Liver (tissue), 9 donors: Measurements from ENCODE around the gene TTLL7. TPM values are rescaled to one million over a fixed set of nuclear protein-coding genes. Genes with fewer than 3 reads are reported as not detected.

Experiments used
- DNase-seq: peaks from one replicate; pipeline ENCODE4 v3.0.0-alpha.2; 2017; ENCODE audit warnings: low spot score
- H3K27ac ChIP-seq, 2 donors: one replicate each; pipeline ENCODE4 v1.7.0; 2013; ENCODE audit warnings: inconsistent platforms in 2 of 2, low read length in 2 of 2, control low read depth in 1 of 2, low read depth in 1 of 2, mild to moderate bottlenecking in 1 of 2
- H3K27me3 ChIP-seq, 4 donors: one replicate each; pipeline versions ENCODE4 v1.6.1 to v1.7.0; 2013; ENCODE audit warnings: low read length in 3 of 4, inconsistent platforms in 1 of 4, mild to moderate bottlenecking in 1 of 4, moderate library complexity in 1 of 4; ENCODE audit not compliant: control insufficient read depth in 4 of 4, insufficient read depth in 4 of 4
- H3K36me3 ChIP-seq, 4 donors: one replicate each; pipeline versions ENCODE4 v1.6.1 to v1.7.0; 2013; ENCODE audit warnings: low read length in 3 of 4, mild to moderate bottlenecking in 3 of 4, low read depth in 1 of 4, moderate library complexity in 1 of 4; ENCODE audit not compliant: control insufficient read depth in 4 of 4, insufficient read depth in 3 of 4
- H3K4me1 ChIP-seq, 4 donors: one replicate each; pipeline versions ENCODE4 v1.6.1 to v1.7.0; 2013; ENCODE audit warnings: low read length in 3 of 4, mild to moderate bottlenecking in 3 of 4, moderate library complexity in 1 of 4; ENCODE audit not compliant: control insufficient read depth in 4 of 4, insufficient read depth in 4 of 4
- H3K4me3 ChIP-seq, 3 donors: one replicate each; pipeline versions ENCODE4 v1.6.1 to v1.7.0; 2013; ENCODE audit warnings: low read length in 3 of 3, control low read depth in 1 of 3, low read depth in 1 of 3, mild to moderate bottlenecking in 1 of 3
- H3K9ac ChIP-seq, 2 donors: one replicate each; pipeline ENCODE4 v1.7.0; 2013; ENCODE audit warnings: low read length in 2 of 2, mild to moderate bottlenecking in 2 of 2, moderate library complexity in 2 of 2, control low read depth in 1 of 2, low read depth in 1 of 2
- H3K9me3 ChIP-seq, 4 donors: one replicate each; pipeline versions ENCODE4 v1.6.1 to v1.7.0; 2013; ENCODE audit warnings: low read length in 3 of 4; ENCODE audit not compliant: control insufficient read depth in 4 of 4
- EGR1 ChIP-seq, 2 donors: IDR thresholded peaks; 2 replicates each; pipeline ENCODE4 v1.6.1; 2016 to 2018; ENCODE audit warnings: antibody characterized with exemption in 2 of 2, low read depth in 2 of 2
- FOXA1 ChIP-seq: IDR thresholded peaks from 2 replicates; pipeline ENCODE4 v1.6.1; 2016; ENCODE audit warnings: antibody characterized with exemption
- FOXA2 ChIP-seq: IDR thresholded peaks from 2 replicates; pipeline ENCODE4 v1.6.1; 2016; ENCODE audit warnings: antibody characterized with exemption
- GABPA ChIP-seq, 2 donors: IDR thresholded peaks in 1 of 2; conservative IDR thresholded peaks in 1 of 2; 2 replicates each; pipeline ENCODE4 v1.6.1; 2016; ENCODE audit warnings: antibody characterized with exemption in 2 of 2, mild to moderate bottlenecking in 1 of 2, moderate library complexity in 1 of 2
- HNF4A ChIP-seq, 2 donors: conservative IDR thresholded peaks; 2 replicates each; pipeline ENCODE4 v1.6.1; 2016; ENCODE audit warnings: antibody characterized with exemption in 2 of 2, mild to moderate bottlenecking in 2 of 2
- HNF4G ChIP-seq: IDR thresholded peaks from 2 replicates; pipeline ENCODE4 v1.6.1; 2016; ENCODE audit warnings: antibody characterized with exemption
- JUND ChIP-seq, 2 donors: IDR thresholded peaks; 2 replicates each; pipeline ENCODE4 v1.6.1; 2016; ENCODE audit warnings: antibody characterized with exemption in 2 of 2
- NR2F2 ChIP-seq: IDR thresholded peaks from 2 replicates; pipeline ENCODE4 v1.6.1; 2016; ENCODE audit warnings: antibody characterized with exemption
- RAD21 ChIP-seq, 2 donors: IDR thresholded peaks; 2 replicates each; pipeline ENCODE4 v1.6.1; 2016; ENCODE audit warnings: antibody characterized with exemption in 2 of 2, mild to moderate bottlenecking in 2 of 2
- RXRA ChIP-seq, 2 donors: IDR thresholded peaks; 2 replicates each; pipeline ENCODE4 v1.6.1; 2017 to 2018; ENCODE audit warnings: antibody characterized with exemption in 2 of 2, mild to moderate bottlenecking in 1 of 2
- SP1 ChIP-seq: IDR thresholded peaks from 2 replicates; pipeline ENCODE4 v1.6.1; 2018; ENCODE audit warnings: antibody characterized with exemption, mild to moderate bottlenecking
- TAF1 ChIP-seq: conservative IDR thresholded peaks from 2 replicates; pipeline ENCODE4 v1.6.1; 2016; ENCODE audit warnings: antibody characterized with exemption, mild to moderate bottlenecking
- YY1 ChIP-seq: IDR thresholded peaks from 2 replicates; pipeline ENCODE4 v1.6.1; 2016; ENCODE audit warnings: antibody characterized with exemption, mild to moderate bottlenecking
- polyA plus RNA-seq, 2 donors: library from polyadenylated mRNA; stranded (reverse) in 1 of 2; unstranded in 1 of 2; fragments of 200-250 nt in 1 of 2; fragments of >200 nt in 1 of 2; fragmentation: Nextera tagmentation in 1 of 2; extraction: Ambion mirVana in 1 of 2; gene quantifications; one replicate each; pipeline versions ENCODE4 v1.2.1 to v1.2.3, GENCODE V29; 2013 to 2015
- total RNA-seq, 2 donors: library from RNA; depleted of rRNA; stranded (reverse); fragments of >200 nt; gene quantifications; one replicate each; pipeline ENCODE4 v1.2.3, GENCODE V29; 2014
- TF ChIP-seq, protein P1 (sequence below): IDR thresholded peaks from 2 replicates; pipeline ENCODE4 v1.6.1; 2016; ENCODE audit warnings: antibody characterized with exemption
- TF ChIP-seq, protein P2 (sequence below): fragments of 150-350 bp; IDR thresholded peaks from 2 replicates; pipeline ENCODE4 v1.5.1; 2017; ENCODE audit warnings: improper control_type of control experiment, low read depth, low read length; ENCODE audit not compliant: missing input control
- TF ChIP-seq, protein P3 (sequence below): IDR thresholded peaks from 2 replicates; pipeline ENCODE4 v1.6.1; 2016; ENCODE audit warnings: antibody characterized with exemption, mild to moderate bottlenecking
- TF ChIP-seq, protein P4 (sequence below): IDR thresholded peaks from 2 replicates; pipeline ENCODE4 v1.6.1; 2016; ENCODE audit warnings: antibody characterized with exemption
- TF ChIP-seq, protein P5 (sequence below): IDR thresholded peaks from 2 replicates; pipeline ENCODE4 v1.6.1; 2016; ENCODE audit warnings: antibody characterized with exemption
- donor health status: healthy.
- donor health status: healthy.
- donor health status: healthy.
- donor health status: healthy.
- donor health status: healthy.

The TTLL7 gene
- total and polyA plus RNA-seq, 4 donors, result 1.1 to 6.0 (median 1.9) TPM

DNA sequence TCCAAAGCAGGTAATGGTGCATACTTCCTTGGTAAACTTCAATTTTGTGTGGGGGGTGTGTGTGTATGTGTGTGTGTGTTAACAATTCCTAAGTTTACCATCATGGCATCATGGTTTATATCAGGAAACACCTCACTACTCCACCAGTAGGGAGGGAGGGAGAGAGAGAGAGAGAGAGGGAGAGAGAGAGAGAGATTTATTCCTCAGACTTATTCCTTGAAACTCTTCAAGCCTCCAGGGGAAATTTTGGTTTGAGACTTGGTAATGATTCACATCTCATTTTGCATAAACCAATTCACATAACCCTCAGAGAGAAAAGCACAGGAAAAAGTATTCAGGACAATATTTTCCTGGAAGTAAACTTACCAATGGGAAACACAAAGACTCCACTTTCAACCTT is 115.0 kb downstream of the TTLL7 start:
- Histone ChIP-seq H3K27ac (no peak overlapping the region), H3K9me3 (no peaks in the 10 kb centered on the region), H3K4me3 (no peak overlapping the region), H3K27me3 (no peaks in the 10 kb centered on the region), H3K36me3 (no peaks in the 10 kb centered on the region), H3K4me1 (peaks cover 0 to 5% (median 0%) of the 10 kb centered on the region in 4 donors), H3K9ac (no peak overlapping the region)
- no peak for TF ChIP-seq HNF4G
- no peak for TF ChIP-seq EGR1 (IDR thresholded peaks at IDR 0.05; ENCODE audit: low read depth in 2 of 2)
- no peak for TF ChIP-seq FOXA1
- TF ChIP-seq, protein P1, sequence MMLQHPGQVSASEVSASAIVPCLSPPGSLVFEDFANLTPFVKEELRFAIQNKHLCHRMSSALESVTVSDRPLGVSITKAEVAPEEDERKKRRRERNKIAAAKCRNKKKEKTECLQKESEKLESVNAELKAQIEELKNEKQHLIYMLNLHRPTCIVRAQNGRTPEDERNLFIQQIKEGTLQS, result no peak
- TF ChIP-seq, protein P2, sequence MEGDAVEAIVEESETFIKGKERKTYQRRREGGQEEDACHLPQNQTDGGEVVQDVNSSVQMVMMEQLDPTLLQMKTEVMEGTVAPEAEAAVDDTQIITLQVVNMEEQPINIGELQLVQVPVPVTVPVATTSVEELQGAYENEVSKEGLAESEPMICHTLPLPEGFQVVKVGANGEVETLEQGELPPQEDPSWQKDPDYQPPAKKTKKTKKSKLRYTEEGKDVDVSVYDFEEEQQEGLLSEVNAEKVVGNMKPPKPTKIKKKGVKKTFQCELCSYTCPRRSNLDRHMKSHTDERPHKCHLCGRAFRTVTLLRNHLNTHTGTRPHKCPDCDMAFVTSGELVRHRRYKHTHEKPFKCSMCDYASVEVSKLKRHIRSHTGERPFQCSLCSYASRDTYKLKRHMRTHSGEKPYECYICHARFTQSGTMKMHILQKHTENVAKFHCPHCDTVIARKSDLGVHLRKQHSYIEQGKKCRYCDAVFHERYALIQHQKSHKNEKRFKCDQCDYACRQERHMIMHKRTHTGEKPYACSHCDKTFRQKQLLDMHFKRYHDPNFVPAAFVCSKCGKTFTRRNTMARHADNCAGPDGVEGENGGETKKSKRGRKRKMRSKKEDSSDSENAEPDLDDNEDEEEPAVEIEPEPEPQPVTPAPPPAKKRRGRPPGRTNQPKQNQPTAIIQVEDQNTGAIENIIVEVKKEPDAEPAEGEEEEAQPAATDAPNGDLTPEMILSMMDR, result no peak
- TF ChIP-seq, protein P3, sequence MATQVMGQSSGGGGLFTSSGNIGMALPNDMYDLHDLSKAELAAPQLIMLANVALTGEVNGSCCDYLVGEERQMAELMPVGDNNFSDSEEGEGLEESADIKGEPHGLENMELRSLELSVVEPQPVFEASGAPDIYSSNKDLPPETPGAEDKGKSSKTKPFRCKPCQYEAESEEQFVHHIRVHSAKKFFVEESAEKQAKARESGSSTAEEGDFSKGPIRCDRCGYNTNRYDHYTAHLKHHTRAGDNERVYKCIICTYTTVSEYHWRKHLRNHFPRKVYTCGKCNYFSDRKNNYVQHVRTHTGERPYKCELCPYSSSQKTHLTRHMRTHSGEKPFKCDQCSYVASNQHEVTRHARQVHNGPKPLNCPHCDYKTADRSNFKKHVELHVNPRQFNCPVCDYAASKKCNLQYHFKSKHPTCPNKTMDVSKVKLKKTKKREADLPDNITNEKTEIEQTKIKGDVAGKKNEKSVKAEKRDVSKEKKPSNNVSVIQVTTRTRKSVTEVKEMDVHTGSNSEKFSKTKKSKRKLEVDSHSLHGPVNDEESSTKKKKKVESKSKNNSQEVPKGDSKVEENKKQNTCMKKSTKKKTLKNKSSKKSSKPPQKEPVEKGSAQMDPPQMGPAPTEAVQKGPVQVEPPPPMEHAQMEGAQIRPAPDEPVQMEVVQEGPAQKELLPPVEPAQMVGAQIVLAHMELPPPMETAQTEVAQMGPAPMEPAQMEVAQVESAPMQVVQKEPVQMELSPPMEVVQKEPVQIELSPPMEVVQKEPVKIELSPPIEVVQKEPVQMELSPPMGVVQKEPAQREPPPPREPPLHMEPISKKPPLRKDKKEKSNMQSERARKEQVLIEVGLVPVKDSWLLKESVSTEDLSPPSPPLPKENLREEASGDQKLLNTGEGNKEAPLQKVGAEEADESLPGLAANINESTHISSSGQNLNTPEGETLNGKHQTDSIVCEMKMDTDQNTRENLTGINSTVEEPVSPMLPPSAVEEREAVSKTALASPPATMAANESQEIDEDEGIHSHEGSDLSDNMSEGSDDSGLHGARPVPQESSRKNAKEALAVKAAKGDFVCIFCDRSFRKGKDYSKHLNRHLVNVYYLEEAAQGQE, result no peak
- no peak for TF ChIP-seq NR2F2
- no peak for TF ChIP-seq RAD21 (IDR thresholded peaks at IDR 0.05)
- no peak for TF ChIP-seq GABPA (IDR thresholded peaks at IDR 0.05 in 1 of 2, conservative IDR thresholded peaks at IDR 0.05 in 1 of 2)
- no peak for TF ChIP-seq YY1
- no peak for TF ChIP-seq SP1
- no peak for TF ChIP-seq JUND (IDR thresholded peaks at IDR 0.05)
- TF ChIP-seq TAF1, result no peak
- no peak for TF ChIP-seq FOXA2
- TF ChIP-seq, protein P4, sequence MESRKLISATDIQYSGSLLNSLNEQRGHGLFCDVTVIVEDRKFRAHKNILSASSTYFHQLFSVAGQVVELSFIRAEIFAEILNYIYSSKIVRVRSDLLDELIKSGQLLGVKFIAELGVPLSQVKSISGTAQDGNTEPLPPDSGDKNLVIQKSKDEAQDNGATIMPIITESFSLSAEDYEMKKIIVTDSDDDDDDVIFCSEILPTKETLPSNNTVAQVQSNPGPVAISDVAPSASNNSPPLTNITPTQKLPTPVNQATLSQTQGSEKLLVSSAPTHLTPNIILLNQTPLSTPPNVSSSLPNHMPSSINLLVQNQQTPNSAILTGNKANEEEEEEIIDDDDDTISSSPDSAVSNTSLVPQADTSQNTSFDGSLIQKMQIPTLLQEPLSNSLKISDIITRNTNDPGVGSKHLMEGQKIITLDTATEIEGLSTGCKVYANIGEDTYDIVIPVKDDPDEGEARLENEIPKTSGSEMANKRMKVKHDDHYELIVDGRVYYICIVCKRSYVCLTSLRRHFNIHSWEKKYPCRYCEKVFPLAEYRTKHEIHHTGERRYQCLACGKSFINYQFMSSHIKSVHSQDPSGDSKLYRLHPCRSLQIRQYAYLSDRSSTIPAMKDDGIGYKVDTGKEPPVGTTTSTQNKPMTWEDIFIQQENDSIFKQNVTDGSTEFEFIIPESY, result no peak
- no peak for TF ChIP-seq HNF4A (conservative IDR thresholded peaks at IDR 0.05)
- TF ChIP-seq, protein P5, sequence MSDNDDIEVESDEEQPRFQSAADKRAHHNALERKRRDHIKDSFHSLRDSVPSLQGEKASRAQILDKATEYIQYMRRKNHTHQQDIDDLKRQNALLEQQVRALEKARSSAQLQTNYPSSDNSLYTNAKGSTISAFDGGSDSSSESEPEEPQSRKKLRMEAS, result no peak
- no peak for TF ChIP-seq RXRA (IDR thresholded peaks at IDR 0.05)
- DNase-seq, result no peak
